ENCODE data around the gene MARCHF6. TPM values are rescaled to one million over a fixed set of nuclear protein-coding genes. Genes with fewer than 3 reads are reported as not detected.

Gene MARCHF6
- total RNA-seq, 4 donors from 2014 or later = 27.6 to 67.1 (median 37.0) TPM

- intact Hi-C loops (cut with DNase I) = no loop called here
- H3K9me3 ChIP-seq = no peaks in the 10 kb centered on the region
- H3K4me3 ChIP-seq = no peak overlapping the region
- no peak for DNase-seq
- H3K36me3 ChIP-seq = no peaks in the 10 kb centered on the region
- no peak for TF ChIP-seq POLR2A (IDR thresholded peaks at IDR 0.05)
- peaks cover 0 to 8% (median 0%) of the 10 kb centered on the region in 3 donors for H3K4me1 ChIP-seq
- H3K27me3 ChIP-seq = no peaks in the 10 kb centered on the region
- 59 to 67% methylated on average over 3 of the region's 3 CpGs for WGBS, 2 donors
- H3K27ac ChIP-seq = no peak overlapping the region
These were observed 32.7 kb upstream of the MARCHF6 start for GRCh38 chr5:10320793-10321192.

GRCh38 chr5:10321882-10322281, 31.6 kb upstream of the MARCHF6 start:
- H3K9me3 ChIP-seq = no peaks in the 10 kb centered on the region
- H3K4me3 ChIP-seq = no peak overlapping the region
- WGBS, 2 donors = 78 to 83% methylated on average over 9 of the region's 9 CpGs
- no peak for TF ChIP-seq POLR2A (IDR thresholded peaks at IDR 0.05)
- TF ChIP-seq, protein P1, sequence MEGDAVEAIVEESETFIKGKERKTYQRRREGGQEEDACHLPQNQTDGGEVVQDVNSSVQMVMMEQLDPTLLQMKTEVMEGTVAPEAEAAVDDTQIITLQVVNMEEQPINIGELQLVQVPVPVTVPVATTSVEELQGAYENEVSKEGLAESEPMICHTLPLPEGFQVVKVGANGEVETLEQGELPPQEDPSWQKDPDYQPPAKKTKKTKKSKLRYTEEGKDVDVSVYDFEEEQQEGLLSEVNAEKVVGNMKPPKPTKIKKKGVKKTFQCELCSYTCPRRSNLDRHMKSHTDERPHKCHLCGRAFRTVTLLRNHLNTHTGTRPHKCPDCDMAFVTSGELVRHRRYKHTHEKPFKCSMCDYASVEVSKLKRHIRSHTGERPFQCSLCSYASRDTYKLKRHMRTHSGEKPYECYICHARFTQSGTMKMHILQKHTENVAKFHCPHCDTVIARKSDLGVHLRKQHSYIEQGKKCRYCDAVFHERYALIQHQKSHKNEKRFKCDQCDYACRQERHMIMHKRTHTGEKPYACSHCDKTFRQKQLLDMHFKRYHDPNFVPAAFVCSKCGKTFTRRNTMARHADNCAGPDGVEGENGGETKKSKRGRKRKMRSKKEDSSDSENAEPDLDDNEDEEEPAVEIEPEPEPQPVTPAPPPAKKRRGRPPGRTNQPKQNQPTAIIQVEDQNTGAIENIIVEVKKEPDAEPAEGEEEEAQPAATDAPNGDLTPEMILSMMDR (IDR thresholded peaks at IDR 0.05) = no peak
- H3K27me3 ChIP-seq = no peaks in the 10 kb centered on the region
- H3K27ac ChIP-seq = no peak overlapping the region
- H3K4me1 ChIP-seq = peaks cover 0 to 8% (median 0%) of the 10 kb centered on the region in 3 donors
- H3K36me3 ChIP-seq = no peaks in the 10 kb centered on the region
- DNase-seq = no peak
- intact Hi-C loops (cut with DNase I) = no loop called here

DNA sequence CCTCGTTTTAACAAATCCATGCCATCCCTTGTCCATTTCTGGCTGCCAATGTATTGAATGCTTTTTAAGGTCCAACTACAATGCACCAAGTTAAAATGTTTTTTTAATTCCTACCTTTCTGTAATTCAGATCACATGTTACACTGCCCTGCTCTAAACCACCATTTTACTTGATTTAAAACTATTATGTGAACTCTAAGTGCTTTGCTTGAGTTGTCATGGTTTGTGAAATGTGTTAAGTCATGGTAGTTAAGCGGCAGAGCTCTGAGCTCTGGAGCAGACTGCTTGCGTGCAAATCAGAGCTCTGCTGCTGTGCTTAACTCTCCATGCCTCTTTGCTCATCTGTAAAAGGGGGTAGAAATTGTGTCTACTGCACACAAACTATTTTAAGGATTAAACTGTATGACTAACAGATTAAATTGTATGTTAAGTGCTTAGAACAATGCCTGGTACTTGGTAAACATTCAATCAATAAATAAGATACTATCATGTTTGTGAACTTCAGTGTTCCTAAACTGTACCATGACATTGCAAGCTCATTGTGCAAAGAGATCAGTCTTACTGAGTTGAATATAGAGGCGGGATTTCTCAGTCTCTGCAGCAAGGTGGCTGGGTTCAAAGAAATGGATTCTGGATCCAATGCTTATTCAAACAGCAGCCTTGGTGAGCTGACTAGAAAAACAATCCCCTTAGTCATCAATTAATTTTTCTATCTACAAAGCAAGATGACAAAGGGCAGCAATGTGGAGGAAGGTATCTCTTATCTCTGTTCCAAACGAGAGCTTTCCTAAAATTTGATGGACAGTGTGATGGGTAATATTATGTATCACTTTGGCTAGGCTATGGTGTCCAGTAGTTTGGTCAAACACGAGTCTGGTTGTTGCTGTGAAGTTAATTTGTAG, 29.7 kb upstream of the MARCHF6 start:
- no peak for DNase-seq
- Histone ChIP-seq H3K9me3 (no peaks in the 10 kb centered on the region), H3K4me1 (peaks cover 0 to 8% (median 0%) of the 10 kb centered on the region in 3 donors), H3K27ac (no peak overlapping the region), H3K36me3 (no peaks in the 10 kb centered on the region), H3K27me3 (no peaks in the 10 kb centered on the region), H3K4me3 (no peak overlapping the region)
- intact Hi-C loops (cut with DNase I) = no loop called here
- 59 to 62% methylated on average over 6 of the region's 6 CpGs for WGBS, 2 donors
- TF ChIP-seq, protein P1 (IDR thresholded peaks at IDR 0.05) = no peak
- TF ChIP-seq POLR2A (IDR thresholded peaks at IDR 0.05) = no peak

GRCh38 chr5:10324518-10325370, 28.8 kb upstream of the MARCHF6 start:
- H3K36me3 ChIP-seq = no peaks in the 10 kb centered on the region
- no peak overlapping the region for H3K4me3 ChIP-seq
- DNase-seq = no peak
- no peak for TF ChIP-seq POLR2A (IDR thresholded peaks at IDR 0.05)
- TF ChIP-seq, protein P1 (IDR thresholded peaks at IDR 0.05) = no peak
- H3K27ac ChIP-seq = no peak overlapping the region
- H3K27me3 ChIP-seq = no peaks in the 10 kb centered on the region
- H3K4me1 ChIP-seq = peaks cover 0 to 14% (median 0%) of the 10 kb centered on the region in 3 donors
- intact Hi-C loops (cut with DNase I) = no loop called here
- H3K9me3 ChIP-seq = no peaks in the 10 kb centered on the region
- WGBS, 2 donors = 49 to 70% methylated on average over 5 to 6 of the region's 6 CpGs

- Histone ChIP-seq H3K27ac (no peak overlapping the region), H3K4me1 (peaks cover 0 to 47% (median 22%) of the 10 kb centered on the region in 3 donors), H3K36me3 (no peaks in the 10 kb centered on the region), H3K9me3 (no peaks in the 10 kb centered on the region), H3K27me3 (peaks cover 0 to 11% (median 0%) of the 10 kb centered on the region in 4 donors), H3K4me3 (no peak overlapping the region)
- intact Hi-C loops (cut with DNase I) = no loop called here
- TF ChIP-seq POLR2A (IDR thresholded peaks at IDR 0.05) = no peak
- TF ChIP-seq, protein P1 (IDR thresholded peaks at IDR 0.05) = no peak
- DNase-seq = no peak
- 84 to 85% methylated on average over 5 of the region's 5 CpGs for WGBS, 2 donors
These were observed 25.2 kb upstream of the MARCHF6 start for GRCh38 chr5:10328323-10328722.

Data from esophagus squamous epithelium (tissue), 5 donors.